CD4-positive, alpha-beta T cell treated with Interleukin-4 for 1 hour (primary cell): ENCODE data around the gene MAPRE2.

ENCODE experiments used
- DNase-seq, 2 donors: peaks; one replicate each; pipeline ENCODE4 v3.0.0-alpha.2; 2020 to 2022

Gene MAPRE2

DNA sequence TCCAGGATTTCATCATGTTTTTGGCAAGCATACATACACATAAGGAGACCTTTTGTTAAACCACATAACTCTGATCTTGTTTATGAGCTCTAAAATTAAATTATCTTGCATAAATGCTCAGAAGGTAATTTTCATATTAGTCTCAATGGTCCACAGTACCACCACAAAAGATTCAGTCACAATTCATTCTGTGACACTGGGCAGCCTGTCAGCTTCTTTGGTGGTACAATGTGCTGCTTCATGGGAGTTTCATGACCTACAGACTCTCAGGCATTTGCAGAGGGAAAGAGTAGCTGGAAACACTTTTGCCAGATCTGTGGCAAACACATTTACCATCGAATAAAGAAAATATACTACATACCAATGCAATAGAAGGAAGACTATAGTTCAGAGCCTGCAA lies 148.3 kb downstream of the MAPRE2 start:
- no peak for DNase-seq

GRCh38 chr18:35190948-35191697 lies 149.9 kb downstream of the MAPRE2 start:
- DNase-seq, result no peak

DNA sequence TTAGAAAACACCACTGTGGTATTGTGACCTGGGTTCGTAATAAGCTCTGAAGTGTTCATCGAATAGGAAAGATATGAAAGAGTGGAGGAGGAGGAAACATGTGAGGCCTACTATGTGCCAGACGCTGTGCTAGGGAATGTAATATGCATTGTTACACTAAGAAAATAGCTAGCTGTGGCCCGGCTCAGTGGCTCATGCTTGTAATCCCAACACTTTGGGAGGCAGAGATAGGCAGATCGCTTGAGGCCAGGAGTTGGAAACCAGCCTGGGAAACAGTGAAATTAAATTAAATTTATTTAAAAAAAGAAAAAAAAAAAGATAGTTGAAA lies 150.4 kb downstream of the MAPRE2 start:
- DNase-seq, result no peak

GRCh38 chr18:35192415-35192814 lies 151.2 kb downstream of the MAPRE2 start:
- DNase-seq, result no peak
